Keratinocyte (primary cell): Measurements from ENCODE around the gene ZNF217. TPM values are rescaled to one million over a fixed set of nuclear protein-coding genes. Genes with fewer than 3 reads are reported as not detected.

Experiments
- DNase-seq: peaks from one replicate; pipeline ENCODE4 v3.0.0-alpha.2; 2011; ENCODE audit warnings: low read depth, missing footprints, low spot score
- FAIRE-seq: peaks from 2 replicates; lab custom pipeline; 2011; peaks lifted over from hg19 to GRCh38; lab: Jason Lieb, UNC
- H2AFZ ChIP-seq: 2 replicates; pipeline ENCODE4 v1.6.0; 2012; ENCODE audit warnings: low read length, control low read depth, inconsistent platforms; ENCODE audit not compliant: control insufficient read depth
- H3K27ac ChIP-seq: 2 replicates; pipeline ENCODE4 v1.5.1; 2011; ENCODE audit warnings: low read length; ENCODE audit not compliant: control insufficient read depth, insufficient read depth
- H3K27me3 ChIP-seq: 3 replicates; pipeline ENCODE4 v1.6.0; 2011; ENCODE audit warnings: low read length; ENCODE audit not compliant: control insufficient read depth, insufficient read depth; ENCODE audit errors: extremely low read depth
- H3K36me3 ChIP-seq, 2 experiments: 2 replicates in 1 of 2; 3 replicates in 1 of 2; pipeline ENCODE4 v1.5.1; 2011; ENCODE audit warnings: low read length in 2 of 2, mild to moderate bottlenecking in 1 of 2; ENCODE audit not compliant: control insufficient read depth in 2 of 2, insufficient read depth in 2 of 2; ENCODE audit errors: extremely low read depth in 1 of 2
- H3K4me1 ChIP-seq: 3 replicates; pipeline ENCODE4 v1.5.1; 2011; ENCODE audit warnings: low read length; ENCODE audit not compliant: control insufficient read depth, insufficient read depth; ENCODE audit errors: extremely low read depth
- H3K4me2 ChIP-seq: 3 replicates; pipeline ENCODE4 v1.6.0; 2011; ENCODE audit warnings: low read depth, low read length; ENCODE audit not compliant: control insufficient read depth, insufficient read depth; ENCODE audit errors: extremely low read depth
- H3K4me3 ChIP-seq, 3 experiments: fragments of 200-600 bp in 1 of 3; sonication (generic) in 1 of 3; 2 replicates in 2 of 3; 3 replicates in 1 of 3; pipeline ENCODE4 v1.5.1; 2011 to 2016; ENCODE audit warnings: low read length in 3 of 3, mild to moderate bottlenecking in 3 of 3, control low read depth in 2 of 3, inconsistent platforms in 1 of 3, low read depth in 1 of 3, mixed read lengths in 1 of 3, mixed run types in 1 of 3, moderate library complexity in 1 of 3; ENCODE audit not compliant: control insufficient read depth in 2 of 3, insufficient read depth in 2 of 3; ENCODE audit errors: extremely low read depth in 1 of 3
- H3K79me2 ChIP-seq: 2 replicates; pipeline ENCODE4 v1.6.0; 2012; ENCODE audit warnings: low read length; ENCODE audit not compliant: control insufficient read depth, insufficient read depth
- H3K9ac ChIP-seq: 3 replicates; pipeline ENCODE4 v1.6.0; 2011; ENCODE audit warnings: low read length; ENCODE audit not compliant: control insufficient read depth, insufficient read depth; ENCODE audit errors: extremely low read depth
- H3K9me1 ChIP-seq: 3 replicates; pipeline ENCODE4 v1.6.0; 2011; ENCODE audit warnings: low read length; ENCODE audit not compliant: control insufficient read depth, insufficient read depth; ENCODE audit errors: extremely low read depth
- H3K9me3 ChIP-seq: 2 replicates; pipeline ENCODE4 v1.5.1; 2012; ENCODE audit warnings: low read depth, low read length; ENCODE audit not compliant: control insufficient read depth
- H4K20me1 ChIP-seq: 3 replicates; pipeline ENCODE4 v1.6.0; 2011; ENCODE audit warnings: low read length; ENCODE audit not compliant: control insufficient read depth, insufficient read depth; ENCODE audit errors: extremely low read depth
- EZH2 ChIP-seq: IDR thresholded peaks from one replicate; pipeline ENCODE4 v1.6.1; 2012; ENCODE audit warnings: inconsistent platforms, mild to moderate bottlenecking, low read length, moderate library complexity
- dilution Hi-C: fragments of 300-500 bp; cut with MboI; formaldehyde crosslinking; loops from one replicate; pipeline ENCODE4 v1.7.0; 2020; ENCODE audit warnings: low sequenced_read_pairs; ENCODE audit not compliant: extremely low pct_ligation_motif_present
- polyA plus RNA-seq, 5 experiments: library from polyadenylated mRNA; depleted of rRNA in 3 of 5; stranded (reverse) in 3 of 5; stranded (forward) in 1 of 5; unstranded in 1 of 5; fragments of >200 nt; gene quantifications; 1 replicate in 1 of 5; 2 replicates in 3 of 5; 3 replicates in 1 of 5; pipeline versions ENCODE4 v1.2.1 to v1.2.3, GENCODE V29; 2011 to 2012; ENCODE audit warnings: missing spikeins in 2 of 5, low read depth in 1 of 5, low replicate concordance in 1 of 5
- TF ChIP-seq, protein P1 (sequence below), 3 experiments: IDR thresholded peaks in 1 of 3; conservative IDR thresholded peaks in 1 of 3; optimal IDR thresholded peaks in 1 of 3; 2 replicates in 2 of 3; 3 replicates in 1 of 3; pipeline versions ENCODE3 to v1.5.1; 2011; ENCODE audit warnings: low read length in 3 of 3, mild to moderate bottlenecking in 3 of 3, moderate library complexity in 2 of 3, control low read depth in 1 of 3, inconsistent platforms in 1 of 3; ENCODE audit not compliant: insufficient read depth in 2 of 3; ENCODE audit errors: extremely low read depth in 1 of 3

The ZNF217 gene
- polyA plus RNA-seq, 1 donor (not counting 4 experiments of a cell fraction or from before 2014, with no cell fraction given), result 17.3 TPM

DNA sequence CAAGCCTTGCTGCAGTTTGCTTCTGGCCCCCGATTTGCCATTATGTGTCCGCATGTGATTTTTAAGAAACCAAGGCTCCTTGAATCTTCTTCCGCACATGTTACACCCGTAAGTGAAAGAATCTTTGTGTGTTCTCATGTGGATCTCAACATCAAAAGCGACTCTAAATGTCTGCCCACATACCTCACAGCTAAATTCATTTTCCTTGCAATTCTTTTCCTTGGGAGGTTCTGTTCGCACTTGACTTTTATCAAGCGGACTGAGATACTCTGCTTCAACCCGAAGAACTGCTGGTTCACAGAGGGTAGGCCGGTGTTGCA is 11.4 kb downstream of the ZNF217 start:
- Histone ChIP-seq H3K9ac (peak overlapping the region; percentile 34), H3K36me3 (peaks cover 27 to 44% of the 10 kb centered on the region in 2 experiments), H2AFZ (no peak overlapping the region), H3K79me2 (peaks cover 86% of the 10 kb centered on the region), H3K27ac (peak overlapping the region; percentile 83), H4K20me1 (peaks cover 7% of the 10 kb centered on the region), H3K9me1 (peaks cover 4% of the 10 kb centered on the region), H3K9me3 (no peaks in the 10 kb centered on the region), H3K4me3 (no peak overlapping the region), H3K27me3 (no peaks in the 10 kb centered on the region), H3K4me1 (peaks cover 58% of the 10 kb centered on the region), H3K4me2 (peak overlapping the region; percentile 52)
- TF ChIP-seq, protein P1, sequence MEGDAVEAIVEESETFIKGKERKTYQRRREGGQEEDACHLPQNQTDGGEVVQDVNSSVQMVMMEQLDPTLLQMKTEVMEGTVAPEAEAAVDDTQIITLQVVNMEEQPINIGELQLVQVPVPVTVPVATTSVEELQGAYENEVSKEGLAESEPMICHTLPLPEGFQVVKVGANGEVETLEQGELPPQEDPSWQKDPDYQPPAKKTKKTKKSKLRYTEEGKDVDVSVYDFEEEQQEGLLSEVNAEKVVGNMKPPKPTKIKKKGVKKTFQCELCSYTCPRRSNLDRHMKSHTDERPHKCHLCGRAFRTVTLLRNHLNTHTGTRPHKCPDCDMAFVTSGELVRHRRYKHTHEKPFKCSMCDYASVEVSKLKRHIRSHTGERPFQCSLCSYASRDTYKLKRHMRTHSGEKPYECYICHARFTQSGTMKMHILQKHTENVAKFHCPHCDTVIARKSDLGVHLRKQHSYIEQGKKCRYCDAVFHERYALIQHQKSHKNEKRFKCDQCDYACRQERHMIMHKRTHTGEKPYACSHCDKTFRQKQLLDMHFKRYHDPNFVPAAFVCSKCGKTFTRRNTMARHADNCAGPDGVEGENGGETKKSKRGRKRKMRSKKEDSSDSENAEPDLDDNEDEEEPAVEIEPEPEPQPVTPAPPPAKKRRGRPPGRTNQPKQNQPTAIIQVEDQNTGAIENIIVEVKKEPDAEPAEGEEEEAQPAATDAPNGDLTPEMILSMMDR (optimal IDR thresholded peaks at IDR 0.05 in 1 of 3, IDR thresholded peaks at IDR 0.05 in 1 of 3, conservative IDR thresholded peaks at IDR 0.05 in 1 of 3; ENCODE audit: extremely low read depth in 1 of 3, insufficient read depth in 2 of 3, low read length in 3 of 3), result no peak
- no peak for TF ChIP-seq EZH2
- dilution Hi-C loops, result no loop called here
- FAIRE-seq, result no peak
- DNase-seq, result no peak

DNA sequence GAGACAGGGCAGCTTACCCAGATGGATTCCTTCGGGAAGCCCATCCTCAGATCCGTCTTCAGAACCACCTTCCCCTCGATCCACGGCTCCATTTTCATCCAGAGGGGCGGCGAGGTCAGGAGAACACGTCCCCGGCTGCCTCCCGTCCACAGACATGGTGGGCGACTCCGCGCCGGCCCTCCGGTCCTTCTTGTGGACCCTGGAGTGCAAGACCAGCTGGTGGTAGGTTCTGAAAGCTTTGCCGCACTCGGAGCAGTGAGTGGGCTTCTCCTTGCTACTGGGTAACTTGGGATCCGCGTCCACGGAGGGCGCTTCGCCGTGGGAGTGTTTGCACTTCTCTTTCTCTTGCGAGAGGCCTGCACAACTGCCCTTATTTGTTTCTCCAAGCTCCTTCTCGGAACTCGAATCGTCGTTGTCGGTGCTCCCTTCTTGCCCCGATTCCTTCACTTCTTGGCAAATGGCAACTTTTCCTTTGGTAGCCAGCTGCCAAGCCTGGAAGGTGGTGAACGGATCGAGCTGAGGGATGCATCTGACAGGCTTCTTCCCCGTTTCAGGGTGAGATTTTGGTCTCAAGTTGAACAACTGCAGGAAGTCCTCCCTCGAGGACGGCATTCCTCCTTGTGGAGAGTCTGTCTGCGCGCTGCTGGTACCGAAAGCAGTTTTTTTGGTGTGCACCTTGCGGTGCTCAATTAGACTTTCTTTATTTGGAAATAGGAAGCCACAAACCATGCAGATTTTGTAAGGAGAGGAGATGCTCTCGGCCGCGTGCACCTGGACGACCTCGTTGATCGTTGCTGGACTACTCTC is 12.0 kb downstream of the ZNF217 start:
- dilution Hi-C loops, result no loop called here
- H3K27ac ChIP-seq, result peak overlapping the region; percentile 83
- FAIRE-seq (no peak), DNase-seq (no peak)
- peaks cover 7% of the 10 kb centered on the region for H4K20me1 ChIP-seq
- H3K4me3 ChIP-seq, result no peak overlapping the region
- no peaks in the 10 kb centered on the region for H3K27me3 ChIP-seq
- no peak overlapping the region for H3K4me2 ChIP-seq
- peaks cover 54% of the 10 kb centered on the region for H3K4me1 ChIP-seq
- no peak for TF ChIP-seq EZH2
- TF ChIP-seq, protein P1 (optimal IDR thresholded peaks at IDR 0.05 in 1 of 3, IDR thresholded peaks at IDR 0.05 in 1 of 3, conservative IDR thresholded peaks at IDR 0.05 in 1 of 3; ENCODE audit: extremely low read depth in 1 of 3, insufficient read depth in 2 of 3, low read length in 3 of 3), result no peak
- peaks cover 86% of the 10 kb centered on the region for H3K79me2 ChIP-seq
- no peak overlapping the region for H3K9ac ChIP-seq
- H2AFZ ChIP-seq, result no peak overlapping the region
- H3K9me3 ChIP-seq, result no peaks in the 10 kb centered on the region
- H3K9me1 ChIP-seq, result peaks cover 4% of the 10 kb centered on the region
- H3K36me3 ChIP-seq, result peaks cover 30 to 49% of the 10 kb centered on the region in 2 experiments
